ENCODE measurements around the gene RSRC1. TPM values are rescaled to one million over a fixed set of nuclear protein-coding genes. Genes with fewer than 3 reads are reported as not detected.

Gene RSRC1
- total and polyA plus RNA-seq, 2 donors (not counting 1 experiment from before 2014, with no cell fraction given) = 12.6 to 43.1 TPM

- Histone ChIP-seq H3K4me1 (ENCODE audit: control insufficient read depth, extremely low read depth, insufficient read depth, low read length) (peaks cover 2% of the 10 kb centered on the region), H3K9me3 (ENCODE audit: control insufficient read depth, insufficient read depth, low read depth, low read length) (no peaks in the 10 kb centered on the region), H3K27ac (ENCODE audit: insufficient read depth, low read length) (no peak overlapping the region), H4K20me1 (ENCODE audit: control insufficient read depth, extremely low read depth, insufficient read depth, low read length) (no peaks in the 10 kb centered on the region), H3K4me3 (replicated peaks in 1 of 4; ENCODE audit: control extremely low read depth in 1 of 4, insufficient read depth in 1 of 4, low read depth in 3 of 4, low read length in 4 of 4) (no peak overlapping the region), H3K79me2 (ENCODE audit: control insufficient read depth, insufficient read depth, low read length) (no peaks in the 10 kb centered on the region), H3K36me3 (ENCODE audit: control insufficient read depth, insufficient read depth, low read length) (no peaks in the 10 kb centered on the region), H3K4me2 (ENCODE audit: extremely low read depth, insufficient read depth, low read length) (no peak overlapping the region), H3K27me3 (ENCODE audit: control insufficient read depth, insufficient read depth, low read length) (no peaks in the 10 kb centered on the region), H2AFZ (ENCODE audit: low read length) (no peak overlapping the region), H3K9ac (ENCODE audit: insufficient read depth, low read length) (no peak overlapping the region)
- TF ChIP-seq CTCF (conservative IDR thresholded peaks at IDR 0.05 in 1 of 2, IDR thresholded peaks at IDR 0.05 in 1 of 2; ENCODE audit: low read depth in 1 of 2, low read length in 2 of 2) (no peak), EZH2 (IDR thresholded peaks at IDR 0.05; ENCODE audit: low read length, missing control alignments) (no peak)
- DNase-seq (ENCODE audit: low read depth in 2 of 2) = no peak
Measured at GRCh38 chr3:158505117-158505516, 395.2 kb downstream of the RSRC1 start.

GRCh38 chr3:158506456-158506855, 396.6 kb downstream of the RSRC1 start:
- H3K79me2 ChIP-seq (ENCODE audit: control insufficient read depth, insufficient read depth, low read length) = no peaks in the 10 kb centered on the region
- TF ChIP-seq EZH2 (IDR thresholded peaks at IDR 0.05; ENCODE audit: low read length, missing control alignments) = no peak
- no peak for TF ChIP-seq CTCF (conservative IDR thresholded peaks at IDR 0.05 in 1 of 2, IDR thresholded peaks at IDR 0.05 in 1 of 2; ENCODE audit: low read depth in 1 of 2, low read length in 2 of 2)
- H3K27me3 ChIP-seq (ENCODE audit: control insufficient read depth, insufficient read depth, low read length) = no peaks in the 10 kb centered on the region
- H3K4me3 ChIP-seq (replicated peaks in 1 of 4; ENCODE audit: control extremely low read depth in 1 of 4, insufficient read depth in 1 of 4, low read depth in 3 of 4, low read length in 4 of 4) = no peak overlapping the region
- DNase-seq (ENCODE audit: low read depth in 2 of 2) = no peak
- H3K27ac ChIP-seq (ENCODE audit: insufficient read depth, low read length) = no peak overlapping the region
- H3K36me3 ChIP-seq (ENCODE audit: control insufficient read depth, insufficient read depth, low read length) = no peaks in the 10 kb centered on the region
- H3K9ac ChIP-seq (ENCODE audit: insufficient read depth, low read length) = no peak overlapping the region
- no peaks in the 10 kb centered on the region for H4K20me1 ChIP-seq (ENCODE audit: control insufficient read depth, extremely low read depth, insufficient read depth, low read length)
- no peak overlapping the region for H2AFZ ChIP-seq (ENCODE audit: low read length)
- no peak overlapping the region for H3K4me2 ChIP-seq (ENCODE audit: extremely low read depth, insufficient read depth, low read length)
- H3K4me1 ChIP-seq (ENCODE audit: control insufficient read depth, extremely low read depth, insufficient read depth, low read length) = peaks cover 2% of the 10 kb centered on the region
- no peaks in the 10 kb centered on the region for H3K9me3 ChIP-seq (ENCODE audit: control insufficient read depth, insufficient read depth, low read depth, low read length)

- Histone ChIP-seq H3K9ac (ENCODE audit: insufficient read depth, low read length) (no peak overlapping the region), H2AFZ (ENCODE audit: low read length) (no peak overlapping the region), H4K20me1 (ENCODE audit: control insufficient read depth, extremely low read depth, insufficient read depth, low read length) (no peaks in the 10 kb centered on the region), H3K4me3 (replicated peaks in 1 of 4; ENCODE audit: control extremely low read depth in 1 of 4, insufficient read depth in 1 of 4, low read depth in 3 of 4, low read length in 4 of 4) (no peak overlapping the region), H3K27ac (ENCODE audit: insufficient read depth, low read length) (peak overlapping the region; percentile 16), H3K27me3 (ENCODE audit: control insufficient read depth, insufficient read depth, low read length) (no peaks in the 10 kb centered on the region), H3K4me2 (ENCODE audit: extremely low read depth, insufficient read depth, low read length) (no peak overlapping the region), H3K9me3 (ENCODE audit: control insufficient read depth, insufficient read depth, low read depth, low read length) (no peaks in the 10 kb centered on the region), H3K79me2 (ENCODE audit: control insufficient read depth, insufficient read depth, low read length) (no peaks in the 10 kb centered on the region), H3K36me3 (ENCODE audit: control insufficient read depth, insufficient read depth, low read length) (no peaks in the 10 kb centered on the region), H3K4me1 (ENCODE audit: control insufficient read depth, extremely low read depth, insufficient read depth, low read length) (peaks cover 2% of the 10 kb centered on the region)
- peak; percentile 73 to 77 for DNase-seq (ENCODE audit: low read depth in 2 of 2)
- TF ChIP-seq CTCF (conservative IDR thresholded peaks at IDR 0.05 in 1 of 2, IDR thresholded peaks at IDR 0.05 in 1 of 2; ENCODE audit: low read depth in 1 of 2, low read length in 2 of 2) (no peak), EZH2 (IDR thresholded peaks at IDR 0.05; ENCODE audit: low read length, missing control alignments) (no peak)
Measured at GRCh38 chr3:158508481-158508880, 398.6 kb downstream of the RSRC1 start.
